Fibroblast of mammary gland (primary cell): Measurements from ENCODE around the gene CDC42SE2.
"Not testable (repeated sequence)": the region's sequence is repeated elsewhere in the genome, so short reads cannot be mapped to it uniquely, and the experiment has no call there.

Experiments
- DNase-seq: peaks from one replicate; pipeline ENCODE4 v3.0.0-alpha.2; 2010; ENCODE audit warnings: low read depth
- H3K4me3 ChIP-seq: 2 replicates; pipeline ENCODE4 v1.5.1; 2011; ENCODE audit warnings: low read depth, mild to moderate bottlenecking, low read length, moderate library complexity; ENCODE audit not compliant: control insufficient read depth
- CTCF ChIP-seq: conservative IDR thresholded peaks from 2 replicates; pipeline ENCODE4 v1.5.1; 2011; ENCODE audit warnings: low read depth, low read length, inconsistent platforms; ENCODE audit not compliant: control insufficient read depth, insufficient read depth

Gene CDC42SE2

GRCh38 chr5:131277447-131277846, 13.6 kb downstream of the CDC42SE2 start:
- no peak for DNase-seq
- H3K4me3 ChIP-seq = no peak overlapping the region
- TF ChIP-seq CTCF = no peak

- TF ChIP-seq CTCF = no peak
- no peak for DNase-seq
- H3K4me3 ChIP-seq = no peak overlapping the region
Observed at GRCh38 chr5:131277875-131278740, 14.3 kb downstream of the CDC42SE2 start.

GRCh38 chr5:131278741-131279124, 14.9 kb downstream of the CDC42SE2 start:
- DNase-seq, H3K4me3 ChIP-seq: not testable (repeated sequence)

GRCh38 chr5:131279204-131279603, 15.4 kb downstream of the CDC42SE2 start:
- DNase-seq = no peak
- no peak overlapping the region for H3K4me3 ChIP-seq
- no peak for TF ChIP-seq CTCF

- no peak for DNase-seq
- no peak overlapping the region for H3K4me3 ChIP-seq
- TF ChIP-seq CTCF = no peak
Observed at GRCh38 chr5:131280417-131280816, 16.6 kb downstream of the CDC42SE2 start.

- no peak overlapping the region for H3K4me3 ChIP-seq
- no peak for TF ChIP-seq CTCF
- no peak for DNase-seq
Observed at GRCh38 chr5:131281133-131281867, 17.4 kb downstream of the CDC42SE2 start.

GRCh38 chr5:131281868-131282234, 18.0 kb downstream of the CDC42SE2 start:
- no peak for TF ChIP-seq CTCF
- no peak overlapping the region for H3K4me3 ChIP-seq
- no peak for DNase-seq
